GM18505 (cell line): ENCODE results near the gene IFNLR1.
"Not testable (repeated sequence)": the region's sequence is repeated elsewhere in the genome, so short reads cannot be mapped to it uniquely, and the experiment has no call there.

Experiments used
- ATAC-seq: cut with Tn5 transposase; IDR thresholded peaks from one replicate; pipeline ENCODE4 v1.9.1; 2021; ENCODE audit not compliant: unreplicated experiment
- POLR2A ChIP-seq: IDR thresholded peaks from 4 replicates; pipeline ENCODE4 v1.6.1; 2011; ENCODE audit warnings: borderline replicate concordance; ENCODE audit not compliant: insufficient read depth, insufficient read length; ENCODE audit errors: extremely low read depth

The IFNLR1 gene

GRCh38 chr1:24215226-24215814 lies 28.2 kb upstream of the IFNLR1 start:
- ATAC-seq: no peak
- TF ChIP-seq POLR2A: no peak

- TF ChIP-seq POLR2A: no peak
- ATAC-seq: no peak
Measured at GRCh38 chr1:24212376-24212775, 25.3 kb upstream of the IFNLR1 start.

DNA sequence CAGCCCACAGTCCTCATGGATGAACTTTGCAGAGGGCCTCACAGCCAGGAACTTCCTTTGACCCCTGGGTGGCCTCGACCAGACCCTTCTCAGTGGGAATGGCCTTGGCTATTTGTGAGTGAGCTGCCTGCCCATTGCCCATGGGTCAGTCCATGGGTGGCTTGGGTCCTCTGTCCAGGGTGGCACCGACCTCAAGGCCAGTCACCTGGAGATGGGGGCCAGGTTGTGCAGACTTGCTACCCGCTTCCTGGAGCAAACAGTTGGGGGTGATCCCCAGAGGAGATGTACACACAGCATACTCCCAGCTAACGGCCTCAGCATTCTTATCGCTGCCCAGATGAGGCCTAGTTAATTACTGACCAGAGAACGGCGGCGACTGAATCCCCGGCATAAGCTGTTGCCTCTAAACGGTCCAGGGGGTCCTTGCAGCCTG lies 23.1 kb upstream of the IFNLR1 start:
- no peak for ATAC-seq
- TF ChIP-seq POLR2A: no peak

DNA sequence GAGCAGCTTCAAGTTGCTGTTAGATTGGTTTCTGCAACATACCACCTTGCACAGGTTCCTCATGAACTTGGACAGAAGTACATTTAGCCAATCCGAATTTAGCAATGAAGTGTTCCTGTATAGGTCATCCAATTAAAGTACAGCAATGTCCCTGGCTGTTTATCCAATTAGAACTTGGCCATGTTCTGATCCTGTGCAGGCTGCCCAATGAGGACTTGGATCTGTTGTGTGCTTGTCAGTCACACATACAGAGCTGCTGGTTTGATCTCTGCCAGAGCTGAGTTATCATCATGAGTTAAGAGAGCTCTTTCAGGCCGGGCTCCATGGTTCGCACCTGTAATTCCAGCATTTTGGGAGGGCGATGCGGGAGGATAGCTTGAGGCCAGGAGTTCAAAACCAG lies 22.0 kb upstream of the IFNLR1 start:
- TF ChIP-seq POLR2A: no peak
- ATAC-seq: no peak

- no peak for ATAC-seq
- no peak for TF ChIP-seq POLR2A
Measured at GRCh38 chr1:24207709-24208108, 20.6 kb upstream of the IFNLR1 start.

DNA sequence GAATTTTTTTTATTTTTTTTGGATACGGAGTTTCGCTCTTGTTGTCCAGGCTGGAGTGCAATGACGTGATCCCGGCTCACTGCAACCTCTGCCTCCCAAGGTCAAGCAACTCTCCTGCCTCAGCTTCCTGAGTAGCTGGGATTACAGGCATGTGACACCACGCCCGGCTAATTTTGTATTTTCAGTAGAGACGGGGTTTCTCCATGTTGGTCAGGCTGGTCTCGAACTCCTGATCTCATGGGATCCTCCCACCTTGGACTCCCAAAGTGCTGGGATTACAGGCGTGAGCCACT lies 20.3 kb upstream of the IFNLR1 start:
- ATAC-seq: not testable (repeated sequence)

GRCh38 chr1:24206516-24207394 lies 19.7 kb upstream of the IFNLR1 start:
- no peak for TF ChIP-seq POLR2A
- ATAC-seq: no peak

DNA sequence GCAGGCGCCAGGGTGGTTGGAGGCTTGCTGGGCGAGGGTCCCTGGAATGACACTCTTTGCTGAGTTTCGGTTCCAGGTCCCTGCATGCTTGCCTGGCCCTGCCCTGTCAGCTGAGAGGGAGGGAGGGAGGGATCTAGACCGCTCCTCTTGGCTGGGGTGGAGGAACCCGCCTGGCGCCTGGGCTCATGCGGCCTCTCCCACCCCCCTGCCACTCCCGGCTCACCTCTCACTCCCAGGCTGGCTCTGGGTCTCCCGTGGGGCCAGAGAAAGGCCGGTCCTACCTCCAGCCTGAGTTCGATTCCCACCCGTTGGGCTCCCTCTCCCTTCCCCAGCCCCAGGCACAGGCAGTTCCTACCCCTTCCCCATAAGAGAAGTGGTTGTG lies 19.0 kb upstream of the IFNLR1 start:
- no peak for ATAC-seq
- no peak for TF ChIP-seq POLR2A

GRCh38 chr1:24205345-24206082 lies 18.4 kb upstream of the IFNLR1 start:
- no peak for ATAC-seq
- no peak for TF ChIP-seq POLR2A

GRCh38 chr1:24204116-24204515 lies 17.0 kb upstream of the IFNLR1 start:
- no peak for ATAC-seq

GRCh38 chr1:24203404-24203803 lies 16.3 kb upstream of the IFNLR1 start:
- no peak for TF ChIP-seq POLR2A
- no peak for ATAC-seq

More at GRCh38 chr1:24204116-24204515, 17.0 kb upstream of the IFNLR1 start:
- no peak for TF ChIP-seq POLR2A

- no peak for ATAC-seq
- no peak for TF ChIP-seq POLR2A
Measured at GRCh38 chr1:24202987-24203386, 15.9 kb upstream of the IFNLR1 start.

DNA sequence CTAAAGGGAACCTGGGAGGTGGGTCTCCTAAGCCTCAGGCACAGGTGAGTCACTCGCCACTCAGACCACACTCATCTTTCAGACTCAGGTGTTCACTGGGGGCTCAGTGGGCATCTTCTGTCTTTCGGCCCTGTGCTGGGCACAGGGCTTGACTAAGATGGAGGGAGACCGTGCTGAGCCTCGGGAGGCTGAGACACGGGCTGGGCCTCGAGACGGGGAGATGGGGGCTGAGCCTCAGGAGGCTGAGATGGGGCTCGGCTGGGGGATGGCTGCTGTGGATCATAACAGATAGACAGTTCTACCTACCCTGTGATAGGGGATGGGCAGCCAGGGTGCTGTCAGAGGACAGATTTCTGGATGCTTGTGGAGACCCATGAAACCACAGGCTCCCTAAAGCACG lies 15.5 kb upstream of the IFNLR1 start:
- no peak for TF ChIP-seq POLR2A
- ATAC-seq: no peak

- no peak for ATAC-seq
Measured at GRCh38 chr1:24201941-24202440, 14.9 kb upstream of the IFNLR1 start.

GRCh38 chr1:24199291-24199900 lies 12.3 kb upstream of the IFNLR1 start:
- ATAC-seq: no peak
- no peak for TF ChIP-seq POLR2A

More at GRCh38 chr1:24201941-24202440, 14.9 kb upstream of the IFNLR1 start:
- TF ChIP-seq POLR2A: no peak
